Calu3 (cell line): ENCODE results near the gene KRTAP19-7. TPM values are rescaled to one million over a fixed set of nuclear protein-coding genes. Genes with fewer than 3 reads are reported as not detected.

Experiments
- BruUV-seq: library from RNA; stranded (reverse); fragments of 400-500 nt; replicated peaks from 2 replicates; lab custom pipeline; 2021; lab: Mats Ljungman, UMichigan
- CTCF ChIA-PET: fragments of 300-600 bp; sonication (Branson Sonifier 250); formaldehyde crosslinking; loops from one replicate; lab custom pipeline; 2022; ENCODE audit warnings: antibody characterized with exemption; lab: Charles Lee
- DNase-seq: peaks from one replicate; pipeline ENCODE4 v3.0.0; 2022
- H3K27ac Mint-ChIP-seq: one replicate; pipeline ENCODE4 v1.8.0; 2022; ENCODE audit warnings: mixed read lengths; ENCODE audit not compliant: unreplicated experiment
- H3K27me3 Mint-ChIP-seq: one replicate; pipeline ENCODE4 v1.8.0; 2022; ENCODE audit warnings: mixed read lengths; ENCODE audit not compliant: unreplicated experiment
- H3K36me3 Mint-ChIP-seq: one replicate; pipeline ENCODE4 v1.8.0; 2022; ENCODE audit warnings: mild to moderate bottlenecking, moderate library complexity, mixed read lengths; ENCODE audit not compliant: insufficient read depth, unreplicated experiment
- H3K4me1 Mint-ChIP-seq: one replicate; pipeline ENCODE4 v1.8.0; 2022; ENCODE audit warnings: mild to moderate bottlenecking, low read depth, mixed read lengths; ENCODE audit not compliant: unreplicated experiment
- H3K4me3 Mint-ChIP-seq: one replicate; pipeline ENCODE4 v1.8.0; 2022; ENCODE audit warnings: mild to moderate bottlenecking, low read depth, moderate library complexity, mixed read lengths; ENCODE audit not compliant: unreplicated experiment
- H3K9me3 Mint-ChIP-seq: one replicate; pipeline ENCODE4 v1.8.0; 2022; ENCODE audit warnings: low read depth, mixed read lengths; ENCODE audit not compliant: unreplicated experiment
- CTCF ChIP-seq: fragments of 200-600 bp; IDR thresholded peaks from one replicate; pipeline ENCODE4 v1.8.0; 2022; ENCODE audit warnings: antibody characterized with exemption; ENCODE audit not compliant: unreplicated experiment
- intact Hi-C: fragments of 100-400 bp; cut with micrococcal nuclease; formaldehyde crosslinking; loops from one replicate; pipeline ENCODE4 v1.10.0; 2022; ENCODE audit not compliant: unreplicated experiment
- total RNA-seq: library from RNA; stranded (reverse); gene quantifications from 2 replicates; pipeline ENCODE4 v1.2.3, GENCODE V29; 2022

KRTAP19-7 gene
- total RNA-seq, 1 experiment from 2014 or later: not detected

- no peak for TF ChIP-seq CTCF
- intact Hi-C loops: no loop called here
- Mint-ChIP-seq H3K36me3 (no peaks in the 10 kb centered on the region), H3K27me3 (no peaks in the 10 kb centered on the region), H3K9me3 (no peaks in the 10 kb centered on the region), H3K27ac (no peak overlapping the region), H3K4me1 (no peaks in the 10 kb centered on the region), H3K4me3 (no peak overlapping the region)
- no TSS peak for BruUV-seq
- DNase-seq: no peak
- CTCF ChIA-PET: no interaction called here
Measured at GRCh38 chr21:30579346-30579745, 18.2 kb upstream of the KRTAP19-7 start.

- DNase-seq: no peak
- Mint-ChIP-seq H3K27ac (no peak overlapping the region), H3K9me3 (peaks cover 3% of the 10 kb centered on the region), H3K4me3 (no peak overlapping the region), H3K27me3 (no peaks in the 10 kb centered on the region), H3K36me3 (no peaks in the 10 kb centered on the region), H3K4me1 (no peaks in the 10 kb centered on the region)
- intact Hi-C loops: no loop called here
- no peak for TF ChIP-seq CTCF
- CTCF ChIA-PET: no interaction called here
- no TSS peak for BruUV-seq
Measured at GRCh38 chr21:30577766-30578165, 16.7 kb upstream of the KRTAP19-7 start.

GRCh38 chr21:30567617-30568016 is 6.5 kb upstream of the KRTAP19-7 start:
- DNase-seq: no peak
- no peak for TF ChIP-seq CTCF
- Mint-ChIP-seq H3K9me3 (peaks cover 11% of the 10 kb centered on the region), H3K27me3 (no peaks in the 10 kb centered on the region), H3K4me1 (no peaks in the 10 kb centered on the region), H3K27ac (no peak overlapping the region), H3K4me3 (no peak overlapping the region), H3K36me3 (no peaks in the 10 kb centered on the region)
- no TSS peak for BruUV-seq
- intact Hi-C loops: no loop called here
- CTCF ChIA-PET: no interaction called here

GRCh38 chr21:30563630-30564029 is 2.5 kb upstream of the KRTAP19-7 start:
- peaks cover 6% of the 10 kb centered on the region for H3K9me3 Mint-ChIP-seq
- no TSS peak for BruUV-seq
- DNase-seq: no peak
- H3K4me3 Mint-ChIP-seq: no peak overlapping the region
- CTCF ChIA-PET: no interaction called here
- no peaks in the 10 kb centered on the region for H3K27me3 Mint-ChIP-seq
- no peak for TF ChIP-seq CTCF
- intact Hi-C loops: no loop called here
- H3K27ac Mint-ChIP-seq: no peak overlapping the region
- no peaks in the 10 kb centered on the region for H3K36me3 Mint-ChIP-seq
- H3K4me1 Mint-ChIP-seq: no peaks in the 10 kb centered on the region
